ENCODE data around the gene PLCL1.

DNA sequence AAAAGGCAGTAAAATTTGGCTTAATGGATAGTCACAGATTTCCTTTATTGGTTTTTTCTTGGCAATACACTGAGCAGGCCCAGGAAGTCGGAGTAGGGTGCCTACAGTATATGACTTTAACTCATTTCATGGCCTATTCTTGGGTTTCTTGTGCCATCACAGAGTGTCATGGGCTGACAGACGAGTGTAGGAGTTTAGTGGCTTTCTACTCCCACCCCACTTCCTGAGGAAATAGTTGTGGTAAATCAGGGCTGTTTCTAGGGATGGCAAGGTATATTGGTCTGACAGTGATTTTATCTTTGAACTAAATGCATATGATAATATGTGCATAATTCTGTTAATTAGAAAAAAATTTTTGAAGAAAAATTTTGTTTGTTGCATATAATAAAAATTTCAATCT, 100.1 kb downstream of the PLCL1 start:
- TF ChIP-seq EZH2 (IDR thresholded peaks at IDR 0.05; ENCODE audit: borderline replicate concordance, low read length) (no peak), CTCF (IDR thresholded peaks at IDR 0.05; ENCODE audit: low read length) (no peak)
